H9 (cell line): ENCODE results near the gene TRIM24. TPM values are rescaled to one million over a fixed set of nuclear protein-coding genes. Genes with fewer than 3 reads are reported as not detected.

Experiments
- DNase-seq: peaks from one replicate; pipeline ENCODE4 v3.0.0-alpha.2; 2017
- H2AFZ ChIP-seq: one replicate; pipeline ENCODE4 v1.6.1; 2013; ENCODE audit warnings: mild to moderate bottlenecking, low read length, control low read depth, moderate library complexity
- H2AK5ac ChIP-seq: 2 replicates; pipeline ENCODE4 v1.6.1; 2013; ENCODE audit warnings: low read length, control low read depth, mixed read lengths; ENCODE audit not compliant: insufficient read length
- H2BK120ac ChIP-seq: one replicate; pipeline ENCODE4 v1.6.1; 2013; ENCODE audit warnings: low read depth, mild to moderate bottlenecking, low read length, control low read depth, inconsistent platforms; ENCODE audit not compliant: poor library complexity, severe bottlenecking
- H2BK12ac ChIP-seq: 2 replicates; pipeline ENCODE4 v1.6.1; 2013; ENCODE audit warnings: low read length, control low read depth, mixed read lengths, low read depth; ENCODE audit not compliant: insufficient read length
- H2BK15ac ChIP-seq: 2 replicates; pipeline ENCODE4 v1.6.1; 2013; ENCODE audit warnings: low read depth, low read length, control low read depth
- H2BK20ac ChIP-seq: one replicate; pipeline ENCODE4 v1.6.1; 2013; ENCODE audit warnings: low read depth, mild to moderate bottlenecking, low read length, control low read depth, inconsistent platforms; ENCODE audit not compliant: poor library complexity, severe bottlenecking
- H2BK5ac ChIP-seq: 2 replicates; pipeline ENCODE4 v1.6.1; 2013; ENCODE audit warnings: low read length, control low read depth, mixed read lengths; ENCODE audit not compliant: insufficient read length
- H3K14ac ChIP-seq: 2 replicates; pipeline ENCODE4 v1.6.1; 2013; ENCODE audit warnings: low read length, control low read depth; ENCODE audit not compliant: insufficient read depth
- H3K18ac ChIP-seq: 2 replicates; pipeline ENCODE4 v1.6.1; 2013; ENCODE audit warnings: low read depth, mild to moderate bottlenecking, mixed read lengths, low read length, control low read depth; ENCODE audit not compliant: insufficient read length
- H3K23ac ChIP-seq: 2 replicates; pipeline ENCODE4 v1.6.1; 2013; ENCODE audit warnings: low read length, control low read depth, mixed read lengths, low read depth; ENCODE audit not compliant: insufficient read length
- H3K23me2 ChIP-seq: 2 replicates; pipeline ENCODE4 v1.6.1; 2013; ENCODE audit warnings: low read depth, mild to moderate bottlenecking, mixed read lengths, low read length, control low read depth; ENCODE audit not compliant: insufficient read length, poor library complexity, severe bottlenecking
- H3K27ac ChIP-seq: 2 replicates; pipeline ENCODE4 v1.5.1; 2013; ENCODE audit warnings: low read length, control low read depth, mixed read lengths, low read depth; ENCODE audit not compliant: insufficient read length
- H3K27me3 ChIP-seq: 2 replicates; pipeline ENCODE4 v1.6.1; 2013; ENCODE audit warnings: low read length, control low read depth, inconsistent platforms; ENCODE audit not compliant: insufficient read depth
- H3K4ac ChIP-seq: 2 replicates; pipeline ENCODE4 v1.6.1; 2013; ENCODE audit warnings: low read depth, mild to moderate bottlenecking, control low read depth, inconsistent platforms, low read length, moderate library complexity
- H3K4me1 ChIP-seq: 2 replicates; pipeline ENCODE4 v1.6.1; 2013; ENCODE audit warnings: low read length, control low read depth, inconsistent platforms; ENCODE audit not compliant: insufficient read depth
- H3K4me2 ChIP-seq: 2 replicates; pipeline ENCODE4 v1.6.1; 2013; ENCODE audit warnings: low read length, control low read depth, mixed read lengths; ENCODE audit not compliant: insufficient read length, insufficient read depth
- H3K56ac ChIP-seq: 2 replicates; pipeline ENCODE4 v1.6.1; 2013; ENCODE audit warnings: low read depth, mild to moderate bottlenecking, mixed read lengths, low read length, control low read depth; ENCODE audit not compliant: insufficient read length
- H3K79me1 ChIP-seq: 2 replicates; pipeline ENCODE4 v1.6.1; 2013; ENCODE audit warnings: low read depth, mild to moderate bottlenecking, moderate library complexity, low read length, control low read depth, inconsistent platforms; ENCODE audit not compliant: insufficient read depth, poor library complexity, severe bottlenecking
- H3K79me2 ChIP-seq: 2 replicates; pipeline ENCODE4 v1.6.1; 2013; ENCODE audit warnings: low read length, control low read depth, inconsistent platforms; ENCODE audit not compliant: insufficient read depth
- H3K9ac ChIP-seq: 2 replicates; pipeline ENCODE4 v1.6.1; 2013; ENCODE audit warnings: low read length, control low read depth, mixed read lengths; ENCODE audit not compliant: insufficient read length; ENCODE audit errors: extremely low read depth
- H3K9me3 ChIP-seq: one replicate; pipeline ENCODE4 v1.6.1; 2013; ENCODE audit warnings: low read depth, low read length, inconsistent platforms; ENCODE audit not compliant: control insufficient read depth
- H3T11ph ChIP-seq: one replicate; pipeline ENCODE4 v1.6.1; 2013; ENCODE audit warnings: mild to moderate bottlenecking, low read length, control low read depth, inconsistent platforms
- H4K20me1 ChIP-seq: one replicate; pipeline ENCODE4 v1.6.1; 2013; ENCODE audit not compliant: control insufficient read depth, insufficient read length, insufficient read depth
- H4K5ac ChIP-seq: 2 replicates; pipeline ENCODE4 v1.6.1; 2013; ENCODE audit warnings: low read depth, mild to moderate bottlenecking, mixed read lengths, low read length, control low read depth; ENCODE audit not compliant: insufficient read length
- H4K8ac ChIP-seq: replicated peaks from 2 replicates; pipeline ENCODE4 v1.6.1; 2013; ENCODE audit warnings: low read length, control low read depth, mixed read lengths, low read depth; ENCODE audit not compliant: insufficient read length
- H4K91ac ChIP-seq: 2 replicates; pipeline ENCODE4 v1.6.1; 2013; ENCODE audit warnings: low read depth, mild to moderate bottlenecking, moderate library complexity, mixed read lengths, low read length, control low read depth; ENCODE audit not compliant: insufficient read length
- H3K27ac Mint-ChIP-seq, 3 experiments: 2 replicates in 2 of 3; 3 replicates in 1 of 3; pipeline ENCODE4 v1.8.0; 2020 to 2021; ENCODE audit warnings: mixed read lengths in 3 of 3, mild to moderate bottlenecking in 1 of 3, moderate library complexity in 1 of 3
- H3K27me3 Mint-ChIP-seq: 2 replicates; pipeline ENCODE4 v1.8.0; 2021; ENCODE audit warnings: low read depth, mild to moderate bottlenecking, moderate library complexity, mixed read lengths
- H3K36me3 Mint-ChIP-seq, 3 experiments: 2 replicates in 2 of 3; 3 replicates in 1 of 3; pipeline ENCODE4 v1.8.0; 2020 to 2021; ENCODE audit warnings: low read depth in 3 of 3, mixed read lengths in 3 of 3; ENCODE audit not compliant: insufficient read depth in 1 of 3
- H3K4me1 Mint-ChIP-seq, 2 experiments: 2 replicates each; pipeline ENCODE4 v1.8.0; 2020; ENCODE audit warnings: mixed read lengths in 2 of 2
- H3K4me3 Mint-ChIP-seq, 2 experiments: 2 replicates in 1 of 2; 3 replicates in 1 of 2; pipeline ENCODE4 v1.8.0; 2020 to 2021; ENCODE audit warnings: mild to moderate bottlenecking in 2 of 2, mixed read lengths in 2 of 2, moderate library complexity in 1 of 2
- H3K9me3 Mint-ChIP-seq, 2 experiments: 2 replicates in 1 of 2; 3 replicates in 1 of 2; pipeline ENCODE4 v1.8.0; 2020; ENCODE audit warnings: mild to moderate bottlenecking in 2 of 2, mixed read lengths in 2 of 2, moderate library complexity in 1 of 2
- CTCF ChIP-seq: fragments of 200-600 bp; sonication (generic); conservative IDR thresholded peaks from 3 replicates; pipeline ENCODE4 v1.8.0; 2021; ENCODE audit warnings: antibody characterized with exemption, mild to moderate bottlenecking
- WGBS: extraction: QIAGEN DNeasy Blood & Tissue Kit; methylation state at CpG from one replicate; pipeline ENCODE4 v1.1.7; 2013; ENCODE audit warnings: missing lambda C conversion rate, low lambda C conversion rate, mixed read lengths; ENCODE audit not compliant: insufficient read length; ENCODE audit errors: extremely low coverage; 5-methylcytosine and 5-hydroxymethylcytosine counted together
- total RNA-seq: library from RNA; stranded (reverse); gene quantifications from 2 replicates; pipeline ENCODE4 v1.2.1, GENCODE V29; 2021

Gene TRIM24
- total RNA-seq, 1 experiment from 2014 or later: 260 TPM

- no peak overlapping the region for H3K18ac ChIP-seq
- DNase-seq: no peak
- Mint-ChIP-seq H3K27me3 (no peaks in the 10 kb centered on the region), H3K36me3 (peaks cover 2 to 14% (median 12%) of the 10 kb centered on the region in 3 experiments; a peak in 5 of 7 replicates), H3K4me3 (no peak overlapping the region), H3K27ac (no peak overlapping the region), H3K9me3 (peaks cover 2 to 13% of the 10 kb centered on the region in 2 experiments; a peak in 2 of 5 replicates), H3K4me1 (no peaks in the 10 kb centered on the region)
- no peak overlapping the region for H2BK20ac ChIP-seq
- no CpG with 5 or more reads among the region's 8 CpGs for WGBS
- no peak overlapping the region for H2BK15ac ChIP-seq
- no peak overlapping the region for H3K4ac ChIP-seq
- no peak overlapping the region for H4K91ac ChIP-seq
- H4K8ac ChIP-seq: no peak overlapping the region
- H3K27ac ChIP-seq: no peak overlapping the region
- H4K20me1 ChIP-seq: no peaks in the 10 kb centered on the region
- H2BK120ac ChIP-seq: no peak overlapping the region
- no peak overlapping the region for H4K5ac ChIP-seq
- no peak overlapping the region for H3K23ac ChIP-seq
- no peak overlapping the region for H2BK12ac ChIP-seq
- H3K4me1 ChIP-seq: no peaks in the 10 kb centered on the region
- no peak overlapping the region for H3K9ac ChIP-seq
- no peak overlapping the region for H3K14ac ChIP-seq
- no peak for TF ChIP-seq CTCF
- no peaks in the 10 kb centered on the region for H3K27me3 ChIP-seq
- no peaks in the 10 kb centered on the region for H3K79me2 ChIP-seq
- no peak overlapping the region for H3K56ac ChIP-seq
- H3T11ph ChIP-seq: no peak overlapping the region
- no peaks in the 10 kb centered on the region for H3K9me3 ChIP-seq
- H3K23me2 ChIP-seq: no peaks in the 10 kb centered on the region
- H2AFZ ChIP-seq: no peak overlapping the region
- no peak overlapping the region for H2AK5ac ChIP-seq
- H3K79me1 ChIP-seq: no peaks in the 10 kb centered on the region
- no peak overlapping the region for H2BK5ac ChIP-seq
- H3K4me2 ChIP-seq: no peak overlapping the region
These were observed 143.7 kb downstream of the TRIM24 start for GRCh38 chr7:138603549-138604318.
